GM18867 (cell line): Measurements from ENCODE around the gene USP20.

Experiments
- ATAC-seq: cut with Tn5 transposase; IDR thresholded peaks from one replicate; pipeline ENCODE4 v1.9.1; 2021; ENCODE audit warnings: mild to moderate bottlenecking, moderate library complexity; ENCODE audit not compliant: unreplicated experiment

Gene USP20

DNA sequence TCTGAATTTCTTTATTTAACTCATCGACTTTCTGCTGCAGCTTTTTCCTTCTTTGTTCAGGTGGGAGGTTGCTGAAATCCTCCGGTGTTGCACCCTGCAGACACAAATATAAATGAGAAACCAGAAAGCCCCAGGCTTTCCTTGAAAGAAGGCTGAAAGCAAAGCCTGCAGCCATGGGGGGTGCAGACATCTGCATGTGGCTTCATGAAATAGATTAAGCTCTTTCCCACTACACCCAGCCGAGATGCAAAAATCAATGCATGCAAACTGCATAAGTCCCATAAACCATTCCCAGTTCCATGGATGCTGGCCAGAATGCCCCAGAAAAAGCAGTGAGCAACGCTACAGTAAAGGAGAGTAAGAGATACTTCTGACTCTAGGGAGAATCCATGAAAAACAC, 73.6 kb downstream of the USP20 start:
- no peak for ATAC-seq

GRCh38 chr9:129909851-129910250, 74.6 kb downstream of the USP20 start:
- ATAC-seq, result no peak

- ATAC-seq, result no peak
Observed at GRCh38 chr9:129910628-129911567, 75.6 kb downstream of the USP20 start.

GRCh38 chr9:129914051-129914450, 78.8 kb downstream of the USP20 start:
- ATAC-seq, result no peak

- no peak for ATAC-seq
Observed at GRCh38 chr9:129916707-129917106, 81.4 kb downstream of the USP20 start.

DNA sequence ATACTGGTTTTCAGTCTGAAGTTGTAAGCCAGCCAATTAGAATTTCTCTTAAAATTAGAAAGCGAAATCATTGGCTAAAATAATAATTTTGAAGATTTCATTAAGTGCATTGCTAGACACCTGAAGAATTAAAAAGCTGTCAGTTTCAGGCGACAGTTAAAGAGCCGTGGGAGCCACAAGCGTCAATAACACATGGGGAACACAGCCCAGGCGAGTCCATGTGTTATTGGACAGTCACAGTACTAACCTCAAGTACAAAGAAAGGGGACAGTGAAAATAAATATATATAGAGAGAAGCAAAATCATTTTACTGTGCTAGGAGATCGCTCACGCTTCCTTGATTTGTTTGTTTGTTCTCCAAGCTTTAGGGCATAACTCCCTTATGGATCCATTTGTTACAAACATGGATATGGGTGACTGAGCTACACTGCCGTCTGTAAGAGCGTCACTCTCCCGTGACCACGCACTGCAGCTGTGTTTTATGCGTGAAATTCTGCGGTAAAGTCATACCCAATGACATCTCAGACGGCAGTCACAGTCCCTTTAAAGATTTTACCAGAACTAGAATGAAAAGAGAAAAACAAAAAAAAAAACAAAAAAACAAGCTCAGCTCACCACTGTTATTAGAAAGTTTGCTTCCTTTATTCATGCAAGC, 83.2 kb downstream of the USP20 start:
- no peak for ATAC-seq

DNA sequence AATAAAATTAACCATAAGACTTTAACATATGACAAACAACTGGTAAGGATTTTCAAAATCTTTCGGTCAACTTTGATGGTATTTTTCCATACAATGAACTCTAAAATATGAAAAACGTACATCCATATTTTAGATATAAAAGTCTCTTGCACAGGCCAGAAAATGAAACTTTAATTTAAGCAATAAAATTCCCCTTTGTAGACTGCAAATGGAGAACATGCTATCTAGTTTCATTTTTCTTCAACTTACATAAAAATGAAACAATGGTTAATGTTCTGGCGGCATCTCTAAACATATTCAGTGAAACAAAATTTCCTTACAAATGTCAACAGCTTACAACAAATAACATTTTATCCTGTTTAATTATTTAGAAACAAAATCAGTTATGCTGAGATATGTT, 84.0 kb downstream of the USP20 start:
- ATAC-seq, result no peak

DNA sequence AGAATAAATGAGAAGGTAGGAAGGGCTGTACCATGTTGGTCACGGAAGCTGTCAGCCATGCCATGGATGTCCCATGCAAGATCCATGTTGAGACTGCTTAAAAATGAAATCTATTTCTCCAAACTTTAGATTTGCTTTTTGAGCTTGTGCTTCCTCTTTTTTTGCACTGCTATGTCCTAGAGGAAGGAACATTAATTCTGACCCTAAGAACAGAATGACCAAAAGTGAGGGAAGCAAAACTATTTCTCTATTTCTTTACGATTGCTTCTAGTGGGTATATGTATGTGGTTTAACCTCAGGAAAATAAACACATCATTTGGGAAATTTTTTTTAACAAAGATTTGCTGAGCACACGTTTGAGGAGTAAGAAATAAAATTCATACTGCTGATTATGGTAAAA, 84.6 kb downstream of the USP20 start:
- ATAC-seq, result no peak

DNA sequence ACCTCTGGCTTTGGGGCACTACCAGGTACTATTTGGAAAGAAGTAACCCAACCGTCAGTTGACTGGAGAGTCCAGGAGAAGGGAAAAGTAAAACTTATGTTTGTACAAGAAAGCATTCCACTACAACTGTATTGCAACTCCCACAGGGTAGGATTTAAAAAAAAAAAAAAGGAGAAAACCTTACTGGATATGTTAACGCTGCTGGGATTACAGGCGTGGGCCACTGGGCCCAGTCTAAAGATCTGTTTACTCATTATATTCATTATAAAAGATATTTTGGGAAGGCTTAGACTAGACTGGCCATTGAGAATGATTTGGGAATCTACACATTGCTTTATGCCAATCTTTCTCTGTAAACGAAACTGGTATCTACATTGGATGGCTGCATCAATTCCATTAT, 86.6 kb downstream of the USP20 start:
- no peak for ATAC-seq

DNA sequence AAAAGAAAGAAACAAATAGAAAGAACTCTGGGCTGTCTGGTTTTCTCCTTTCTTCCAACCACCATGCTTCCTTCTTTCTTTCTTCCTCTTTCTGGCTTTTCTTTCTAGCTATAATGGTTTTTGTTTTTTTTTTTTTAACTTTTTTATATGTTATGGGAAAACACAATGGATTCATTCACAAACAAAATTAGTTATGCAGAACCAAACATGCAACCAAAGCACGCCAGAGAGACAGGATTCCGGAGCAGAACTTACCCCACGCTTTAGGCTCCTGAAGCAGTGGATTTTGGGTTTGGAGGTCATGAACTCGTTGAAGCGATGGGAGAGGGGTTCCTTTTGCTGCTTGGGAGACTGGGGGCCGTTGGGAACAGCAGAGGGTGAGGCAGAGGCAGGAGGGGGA, 88.3 kb downstream of the USP20 start:
- ATAC-seq, result no peak

GRCh38 chr9:129929496-129930125, 94.4 kb downstream of the USP20 start:
- ATAC-seq, result no peak

DNA sequence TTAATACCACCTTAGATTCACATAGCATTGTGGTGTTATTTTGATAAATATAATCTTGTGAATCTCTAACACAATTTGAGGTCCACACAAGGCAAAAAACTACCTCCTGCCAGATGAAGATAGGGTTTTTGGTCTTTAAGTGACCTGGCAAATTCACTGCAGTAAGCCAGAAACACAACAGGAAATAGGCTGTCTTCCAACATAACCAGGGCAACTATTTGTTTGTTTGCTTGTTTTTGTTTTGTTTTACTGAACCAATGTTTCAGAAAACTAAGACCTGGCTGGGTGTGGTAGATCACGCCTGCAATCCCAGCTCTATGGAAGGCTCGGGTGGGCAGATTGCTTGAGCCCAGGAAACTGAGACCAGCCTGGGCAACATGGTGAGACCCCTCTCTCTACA, 95.5 kb downstream of the USP20 start:
- no peak for ATAC-seq
